B cell (primary cell): ENCODE measurements around the gene MFSD11. TPM values are rescaled to one million over a fixed set of nuclear protein-coding genes. Genes with fewer than 3 reads are reported as not detected.

ENCODE experiments used
- ATAC-seq: fragments of 200-7000 bp; cut with Tn5 transposase; one replicate; pipeline ENCODE4 v1.10.0; 2021; ENCODE audit warnings: low read depth, mild to moderate bottlenecking, moderate number of reproducible peaks, moderate library complexity
- CTCF ChIA-PET: fragments of 350-600 bp; sonication (Branson Sonifier 250); formaldehyde crosslinking; loops from one replicate; lab custom pipeline; 2021; ENCODE audit warnings: antibody characterized with exemption, inconsistent platforms; lab: Charles Lee
- POLR2A ChIA-PET: fragments of 350-600 bp; sonication (Branson Sonifier 250); formaldehyde crosslinking; loops from one replicate; lab custom pipeline; 2021; ENCODE audit warnings: antibody characterized with exemption; lab: Charles Lee
- DNase-seq: peaks from one replicate; pipeline ENCODE4 v3.0.0; 2013
- H2AFZ ChIP-seq: 2 replicates; pipeline ENCODE4 v1.6.1; 2012; ENCODE audit warnings: mild to moderate bottlenecking, low read depth, low read length; ENCODE audit not compliant: insufficient read depth, poor library complexity, severe bottlenecking
- H3K27ac ChIP-seq, 2 donors: 1 replicate in 1 of 2; 2 replicates in 1 of 2; pipeline ENCODE4 v1.5.1; 2012 to 2013; ENCODE audit warnings: low read length in 2 of 2, mild to moderate bottlenecking in 2 of 2, moderate library complexity in 1 of 2
- H3K27me3 ChIP-seq, 4 experiments: fragments of 200-600 bp in 1 of 4; sonication (generic) in 1 of 4; replicated peaks in 1 of 4; 1 replicate in 2 of 4; 2 replicates in 2 of 4; pipeline versions ENCODE4 v1.6.1 to v1.7.0; 2013 to 2016; ENCODE audit warnings: low read length in 3 of 4, mild to moderate bottlenecking in 2 of 4, mixed read lengths in 1 of 4, moderate library complexity in 1 of 4; ENCODE audit not compliant: insufficient read depth in 4 of 4, control insufficient read depth in 3 of 4; ENCODE audit errors: control extremely low read depth in 1 of 4
- H3K36me3 ChIP-seq, 2 experiments: replicated peaks in 1 of 2; 1 replicate in 1 of 2; 2 replicates in 1 of 2; pipeline versions ENCODE4 v1.6.1 to v1.7.1; 2013; ENCODE audit warnings: low read length in 1 of 2; ENCODE audit not compliant: insufficient read depth in 2 of 2, control insufficient read depth in 1 of 2; ENCODE audit errors: control extremely low read depth in 1 of 2, extremely low read depth in 1 of 2
- H3K4me1 ChIP-seq, 2 donors: fragments of 200-600 bp in 1 of 2; sonication (generic) in 1 of 2; 1 replicate in 1 of 2; 2 replicates in 1 of 2; pipeline versions ENCODE4 v1.5.1 to v1.6.1; 2013 to 2017; ENCODE audit warnings: low read length in 2 of 2; ENCODE audit not compliant: control insufficient read depth in 2 of 2, insufficient read depth in 2 of 2
- H3K4me2 ChIP-seq: replicated peaks from 2 replicates; pipeline ENCODE3; 2012; ENCODE audit warnings: mild to moderate bottlenecking, low read depth, low read length; ENCODE audit not compliant: poor library complexity, severe bottlenecking
- H3K4me3 ChIP-seq, 5 experiments: fragments of 200-600 bp in 1 of 5; sonication (generic) in 1 of 5; 1 replicate in 3 of 5; 2 replicates in 2 of 5; pipeline versions ENCODE4 v1.5.1 to v1.7.0; 2011 to 2016; ENCODE audit warnings: low read length in 4 of 5, mild to moderate bottlenecking in 4 of 5, low read depth in 2 of 5, control low read depth in 1 of 5, moderate library complexity in 1 of 5; ENCODE audit not compliant: insufficient read depth in 1 of 5; ENCODE audit errors: control extremely low read depth in 1 of 5, extremely low read depth in 1 of 5
- H3K79me2 ChIP-seq: fragments of 200-600 bp; sonication (generic); one replicate; pipeline ENCODE4 v1.6.0; 2016; ENCODE audit warnings: low read length; ENCODE audit not compliant: control insufficient read depth, insufficient read depth
- H3K9ac ChIP-seq: fragments of 200-600 bp; sonication (generic); 2 replicates; pipeline ENCODE4 v1.6.1; 2017; ENCODE audit warnings: mild to moderate bottlenecking, low read length, moderate library complexity
- H3K9me3 ChIP-seq, 3 donors: one replicate each; pipeline versions ENCODE4 v1.6.1 to v1.7.1; 2013; ENCODE audit warnings: low read length in 2 of 3; ENCODE audit not compliant: control insufficient read depth in 2 of 3, insufficient read depth in 1 of 3; ENCODE audit errors: control extremely low read depth in 1 of 3
- H4K20me1 ChIP-seq: 2 replicates; pipeline ENCODE4 v1.6.0; 2012; ENCODE audit warnings: mild to moderate bottlenecking, low read length; ENCODE audit not compliant: insufficient read depth, control insufficient read depth, poor library complexity, severe bottlenecking
- H3K27ac Mint-ChIP-seq: one replicate; pipeline ENCODE4 v1.8.0; 2021; ENCODE audit warnings: mixed read lengths
- H3K27me3 Mint-ChIP-seq: one replicate; pipeline ENCODE4 v1.8.0; 2021; ENCODE audit warnings: mixed read lengths
- H3K4me1 Mint-ChIP-seq: one replicate; pipeline ENCODE4 v1.8.0; 2021; ENCODE audit warnings: mixed read lengths
- H3K4me3 Mint-ChIP-seq: one replicate; pipeline ENCODE4 v1.8.0; 2021; ENCODE audit warnings: mixed read lengths
- H3K9me3 Mint-ChIP-seq: one replicate; pipeline ENCODE4 v1.8.0; 2022; ENCODE audit warnings: mixed read lengths; ENCODE audit not compliant: insufficient read depth
- EZH2 ChIP-seq: IDR thresholded peaks from 2 replicates; pipeline ENCODE4 v1.6.1; 2012; ENCODE audit warnings: borderline replicate concordance, low read depth, mild to moderate bottlenecking, moderate library complexity, low read length; ENCODE audit not compliant: insufficient read depth, poor library complexity, severe bottlenecking
- WGBS: methylation state at CpG from one replicate; pipeline ENCODE4 v1.1.5; 2013; ENCODE audit warnings: missing lambda C conversion rate; ENCODE audit not compliant: insufficient coverage; 5-methylcytosine and 5-hydroxymethylcytosine counted together
- intact Hi-C: fragments of 100-400 bp; cut with micrococcal nuclease; formaldehyde crosslinking; loops from one replicate; pipeline ENCODE4 v1.10.0; 2022
- polyA plus RNA-seq: library from polyadenylated mRNA; depleted of rRNA; stranded (reverse); fragments of >200 nt; gene quantifications from 2 replicates; pipeline ENCODE4 v1.2.3, GENCODE V29; 2012
- total RNA-seq, 2 donors: library from RNA; stranded (reverse); fragments of 120-200 nt in 1 of 2; gene quantifications; 1 replicate in 1 of 2; 2 replicates in 1 of 2; pipeline versions ENCODE4 v1.2.3 to v1.2.4, GENCODE V29; 2013 to 2022
- TF ChIP-seq, protein P1 (sequence below): fragments of 200-600 bp; IDR thresholded peaks from one replicate; pipeline ENCODE4 v1.8.0; 2022; ENCODE audit warnings: antibody characterized with exemption, mild to moderate bottlenecking

MFSD11 gene
- total and polyA plus RNA-seq, 2 donors (not counting 1 experiment from before 2014, with no cell fraction given) = 24.5 to 36.4 TPM

DNA sequence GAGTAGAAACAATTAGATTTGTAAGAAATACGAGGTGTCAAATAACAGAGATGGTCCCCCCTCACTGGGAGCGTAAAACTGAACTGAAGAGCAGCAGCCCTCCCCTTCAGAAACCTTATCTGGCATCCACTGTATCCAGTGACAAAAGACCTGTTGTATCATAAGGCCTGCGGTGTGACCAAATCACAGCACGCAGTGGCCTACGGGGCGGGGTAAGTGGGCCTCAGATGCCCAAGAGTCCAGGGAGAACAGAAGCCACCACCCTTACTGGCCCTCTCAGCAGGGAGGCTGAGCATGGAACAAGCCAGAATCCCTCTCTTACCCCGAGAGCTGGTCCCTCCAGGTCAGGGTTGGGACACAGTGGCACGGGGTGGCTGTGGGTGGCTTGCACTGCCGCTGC is 17.0 kb upstream of the MFSD11 start:
- Mint-ChIP-seq H3K4me1 (peaks cover 21% of the 10 kb centered on the region), H3K4me3 (no peak overlapping the region), H3K9me3 (no peaks in the 10 kb centered on the region), H3K27ac (no peak overlapping the region), H3K27me3 (no peaks in the 10 kb centered on the region)
- POLR2A ChIA-PET = no interaction called here
- Histone ChIP-seq H3K4me3 (no peak overlapping the region), H3K79me2 (peaks cover 35% of the 10 kb centered on the region), H4K20me1 (peaks cover 38% of the 10 kb centered on the region), H3K27me3 (no peaks in the 10 kb centered on the region), H3K4me2 (no peak overlapping the region), H2AFZ (no peak overlapping the region), H3K9me3 (no peaks in the 10 kb centered on the region), H3K9ac (no peak overlapping the region), H3K36me3 (peaks cover 16 to 73% of the 10 kb centered on the region in 2 experiments), H3K4me1 (peaks cover 11 to 19% of the 10 kb centered on the region in 2 donors), H3K27ac (no peak overlapping the region)
- ATAC-seq (no peak), DNase-seq (no peak)
- intact Hi-C loops = no loop called here
- CTCF ChIA-PET = interaction anchor here (1.1 kb wide), 1 partner anchor 9 kb away, joined by 3 read pairs; no protein-coding TSS in a partner anchor
- 100% methylated on average over 5 of the region's 9 CpGs for WGBS
- no peak for TF ChIP-seq EZH2
- TF ChIP-seq, protein P1, sequence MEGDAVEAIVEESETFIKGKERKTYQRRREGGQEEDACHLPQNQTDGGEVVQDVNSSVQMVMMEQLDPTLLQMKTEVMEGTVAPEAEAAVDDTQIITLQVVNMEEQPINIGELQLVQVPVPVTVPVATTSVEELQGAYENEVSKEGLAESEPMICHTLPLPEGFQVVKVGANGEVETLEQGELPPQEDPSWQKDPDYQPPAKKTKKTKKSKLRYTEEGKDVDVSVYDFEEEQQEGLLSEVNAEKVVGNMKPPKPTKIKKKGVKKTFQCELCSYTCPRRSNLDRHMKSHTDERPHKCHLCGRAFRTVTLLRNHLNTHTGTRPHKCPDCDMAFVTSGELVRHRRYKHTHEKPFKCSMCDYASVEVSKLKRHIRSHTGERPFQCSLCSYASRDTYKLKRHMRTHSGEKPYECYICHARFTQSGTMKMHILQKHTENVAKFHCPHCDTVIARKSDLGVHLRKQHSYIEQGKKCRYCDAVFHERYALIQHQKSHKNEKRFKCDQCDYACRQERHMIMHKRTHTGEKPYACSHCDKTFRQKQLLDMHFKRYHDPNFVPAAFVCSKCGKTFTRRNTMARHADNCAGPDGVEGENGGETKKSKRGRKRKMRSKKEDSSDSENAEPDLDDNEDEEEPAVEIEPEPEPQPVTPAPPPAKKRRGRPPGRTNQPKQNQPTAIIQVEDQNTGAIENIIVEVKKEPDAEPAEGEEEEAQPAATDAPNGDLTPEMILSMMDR = no peak

DNA sequence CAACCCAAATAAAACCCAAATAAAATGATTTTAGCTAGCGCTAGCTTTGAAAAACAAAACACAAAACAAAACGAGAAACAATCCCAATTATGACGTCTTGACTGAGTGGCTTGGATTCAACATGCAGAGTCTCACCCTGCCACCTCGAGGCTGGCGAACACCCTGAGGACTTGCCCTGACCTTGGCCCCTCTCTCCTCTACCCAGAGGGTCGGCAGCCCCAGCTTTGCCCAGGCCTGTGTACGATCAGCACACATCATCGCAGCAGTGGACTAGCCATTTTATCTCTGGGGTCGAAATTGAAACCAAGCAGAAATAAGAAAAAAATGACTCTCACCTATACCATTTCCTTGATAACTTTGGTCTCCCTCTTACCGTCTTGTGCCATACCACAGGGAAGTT is 16.5 kb upstream of the MFSD11 start:
- POLR2A ChIA-PET = interaction anchor here (1.0 kb wide), 1 partner anchor 16 kb away, joined by 4 read pairs; the partner anchor contains the start of gene MFSD11

More for the DNA sequence above, 16.5 kb upstream of the MFSD11 start:
- H3K9ac ChIP-seq = no peak overlapping the region
- H3K4me1 ChIP-seq = peaks cover 9 to 14% of the 10 kb centered on the region in 2 donors
- no peak for TF ChIP-seq EZH2
- TF ChIP-seq, protein P1 = no peak
- no peaks in the 10 kb centered on the region for H3K9me3 Mint-ChIP-seq
- no peak overlapping the region for H3K27ac ChIP-seq
- peaks cover 38% of the 10 kb centered on the region for H4K20me1 ChIP-seq
- CTCF ChIA-PET = no interaction called here
- ATAC-seq = no peak
- WGBS = 95% methylated on average over 9 of the region's 10 CpGs
- H3K9me3 ChIP-seq = no peaks in the 10 kb centered on the region
- H3K79me2 ChIP-seq = peaks cover 35% of the 10 kb centered on the region
- no peak overlapping the region for H3K27ac Mint-ChIP-seq
- no peak overlapping the region for H3K4me3 ChIP-seq
- H3K4me1 Mint-ChIP-seq = peaks cover 20% of the 10 kb centered on the region
- H3K36me3 ChIP-seq = peaks cover 13 to 68% of the 10 kb centered on the region in 2 experiments
- intact Hi-C loops = no loop called here
- no peaks in the 10 kb centered on the region for H3K27me3 ChIP-seq
- H2AFZ ChIP-seq = no peak overlapping the region
- no peak overlapping the region for H3K4me2 ChIP-seq
- no peaks in the 10 kb centered on the region for H3K27me3 Mint-ChIP-seq
- H3K4me3 Mint-ChIP-seq = no peak overlapping the region
- DNase-seq = no peak
